Thyroid gland (tissue), 4 donors: Measurements from ENCODE around the gene MRNIP.

ENCODE experiments used
- POLR2A ChIP-seq, 2 donors: fragments of 450-650 bp; IDR thresholded peaks; one replicate each; pipeline ENCODE4 v1.6.1; 2017; ENCODE audit warnings: antibody characterized with exemption in 2 of 2, mild to moderate bottlenecking in 2 of 2, moderate library complexity in 1 of 2
- TF ChIP-seq, protein P1 (sequence below), 6 experiments: fragments of 200-600 bp in 3 of 6; fragments of 450-650 bp in 3 of 6; sonication (generic) in 3 of 6; IDR thresholded peaks; one replicate each; pipeline ENCODE4 v1.5.1; 2016 to 2019; ENCODE audit warnings: antibody characterized with exemption in 6 of 6, mild to moderate bottlenecking in 2 of 6, inconsistent platforms in 1 of 6, moderate library complexity in 1 of 6

DNA sequence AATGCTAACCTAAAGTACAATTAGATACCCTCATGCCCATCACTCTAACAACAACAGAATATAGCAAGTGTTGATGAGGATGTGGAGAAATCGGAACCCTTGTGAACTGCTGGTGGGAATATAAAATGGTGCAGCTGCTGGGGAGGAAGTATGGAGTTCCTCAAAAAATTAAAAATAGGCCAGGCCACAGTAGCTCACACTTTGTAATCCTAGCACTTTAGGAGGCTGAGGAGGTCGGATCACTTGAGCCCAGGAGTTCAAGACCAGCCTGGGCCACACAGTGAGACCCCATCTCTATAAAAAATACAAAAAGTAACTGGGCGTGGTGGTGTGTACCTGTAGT is 18.0 kb upstream of the MRNIP start:
- TF ChIP-seq, protein P1, sequence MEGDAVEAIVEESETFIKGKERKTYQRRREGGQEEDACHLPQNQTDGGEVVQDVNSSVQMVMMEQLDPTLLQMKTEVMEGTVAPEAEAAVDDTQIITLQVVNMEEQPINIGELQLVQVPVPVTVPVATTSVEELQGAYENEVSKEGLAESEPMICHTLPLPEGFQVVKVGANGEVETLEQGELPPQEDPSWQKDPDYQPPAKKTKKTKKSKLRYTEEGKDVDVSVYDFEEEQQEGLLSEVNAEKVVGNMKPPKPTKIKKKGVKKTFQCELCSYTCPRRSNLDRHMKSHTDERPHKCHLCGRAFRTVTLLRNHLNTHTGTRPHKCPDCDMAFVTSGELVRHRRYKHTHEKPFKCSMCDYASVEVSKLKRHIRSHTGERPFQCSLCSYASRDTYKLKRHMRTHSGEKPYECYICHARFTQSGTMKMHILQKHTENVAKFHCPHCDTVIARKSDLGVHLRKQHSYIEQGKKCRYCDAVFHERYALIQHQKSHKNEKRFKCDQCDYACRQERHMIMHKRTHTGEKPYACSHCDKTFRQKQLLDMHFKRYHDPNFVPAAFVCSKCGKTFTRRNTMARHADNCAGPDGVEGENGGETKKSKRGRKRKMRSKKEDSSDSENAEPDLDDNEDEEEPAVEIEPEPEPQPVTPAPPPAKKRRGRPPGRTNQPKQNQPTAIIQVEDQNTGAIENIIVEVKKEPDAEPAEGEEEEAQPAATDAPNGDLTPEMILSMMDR (IDR thresholded peaks at IDR 0.05), result no peak
- no peak for TF ChIP-seq POLR2A (IDR thresholded peaks at IDR 0.05)
